ENCODE data around the gene NUP160.

The NUP160 gene

GRCh38 chr11:47891886-47892285, 43.7 kb upstream of the NUP160 start:
- Histone ChIP-seq H3K4me3 (replicated peaks; ENCODE audit: insufficient read depth, low read length) (no peak overlapping the region), H3K27me3 (ENCODE audit: insufficient read depth, poor library complexity, severe bottlenecking) (no peaks in the 10 kb centered on the region), H3K27ac (replicated peaks) (no peak overlapping the region)
- TF ChIP-seq CTCF (IDR thresholded peaks at IDR 0.05; ENCODE audit: insufficient read depth, low read length) (no peak), POLR2AphosphoS5 (IDR thresholded peaks at IDR 0.05; ENCODE audit: low read depth) (no peak), SPI1 (IDR thresholded peaks at IDR 0.05; ENCODE audit: borderline replicate concordance, low read depth) (no peak), REST (IDR thresholded peaks at IDR 0.05; ENCODE audit: insufficient replicate concordance, low read depth) (no peak), GABPA (IDR thresholded peaks at IDR 0.05; ENCODE audit: low read depth) (no peak)
- DNase-seq (ENCODE audit: low read depth in 1 of 2, low spot score in 1 of 2), result no peak

GRCh38 chr11:47889714-47890441, 41.7 kb upstream of the NUP160 start:
- Histone ChIP-seq H3K27ac (replicated peaks) (no peak overlapping the region), H3K4me3 (replicated peaks; ENCODE audit: insufficient read depth, low read length) (no peak overlapping the region), H3K27me3 (ENCODE audit: insufficient read depth, poor library complexity, severe bottlenecking) (no peaks in the 10 kb centered on the region)
- no peak for DNase-seq (ENCODE audit: low read depth in 1 of 2, low spot score in 1 of 2)
- no peak for TF ChIP-seq CTCF (IDR thresholded peaks at IDR 0.05; ENCODE audit: insufficient read depth, low read length)

- no peak for DNase-seq (ENCODE audit: low read depth in 1 of 2, low spot score in 1 of 2)
- no peaks in the 10 kb centered on the region for H3K27me3 ChIP-seq (ENCODE audit: insufficient read depth, poor library complexity, severe bottlenecking)
- no peak overlapping the region for H3K4me3 ChIP-seq (replicated peaks; ENCODE audit: insufficient read depth, low read length)
- TF ChIP-seq CTCF (IDR thresholded peaks at IDR 0.05; ENCODE audit: insufficient read depth, low read length), result no peak
- no peak for TF ChIP-seq REST (IDR thresholded peaks at IDR 0.05; ENCODE audit: insufficient replicate concordance, low read depth)
- no peak for TF ChIP-seq GABPA (IDR thresholded peaks at IDR 0.05; ENCODE audit: low read depth)
- TF ChIP-seq SPI1 (IDR thresholded peaks at IDR 0.05; ENCODE audit: borderline replicate concordance, low read depth), result no peak
- no peak for TF ChIP-seq POLR2AphosphoS5 (IDR thresholded peaks at IDR 0.05; ENCODE audit: low read depth)
- H3K27ac ChIP-seq (replicated peaks), result no peak overlapping the region
Measured at GRCh38 chr11:47887910-47888569, 39.9 kb upstream of the NUP160 start.

Measured in HL-60 (cell line).